ENCODE results near the gene NOP14.

Gene NOP14

GRCh38 chr4:2937986-2938385 lies 25.2 kb downstream of the NOP14 start:
- TF ChIP-seq TAF1 (IDR thresholded peaks at IDR 0.05; ENCODE audit: low read depth, low read length) (no peak), SPI1 (IDR thresholded peaks at IDR 0.05; ENCODE audit: low read depth, low read length) (no peak), POLR2A (IDR thresholded peaks at IDR 0.05; ENCODE audit: low read depth, low read length) (no peak; the same call in 1 of the 2 replicates), POU2F2 (IDR thresholded peaks at IDR 0.05; ENCODE audit: low read depth, low read length) (no peak), POLR2AphosphoS5 (IDR thresholded peaks at IDR 0.05; ENCODE audit: low read depth, low read length) (no peak), PAX5 (IDR thresholded peaks at IDR 0.05; ENCODE audit: insufficient read depth, low read length, severe bottlenecking) (no peak)
- DNase-seq (ENCODE audit: insufficient read length, low spot score) (no peak), FAIRE-seq (no peak)

- TF ChIP-seq SPI1 (IDR thresholded peaks at IDR 0.05; ENCODE audit: low read depth, low read length) (0 out of 2 replicates have a peak, but pooled peaks have one; percentile 6), POLR2AphosphoS5 (IDR thresholded peaks at IDR 0.05; ENCODE audit: low read depth, low read length) (peak; percentile 70), TAF1 (IDR thresholded peaks at IDR 0.05; ENCODE audit: low read depth, low read length) (no peak), POU2F2 (IDR thresholded peaks at IDR 0.05; ENCODE audit: low read depth, low read length) (peak; percentile 78)
- DNase-seq (ENCODE audit: insufficient read length, low spot score): no peak
- FAIRE-seq: no peak
Measured at GRCh38 chr4:2937146-2937857, 25.9 kb downstream of the NOP14 start.

- FAIRE-seq (peak; percentile 23), DNase-seq (ENCODE audit: insufficient read length, low spot score) (no peak)
- TF ChIP-seq POLR2A (IDR thresholded peaks at IDR 0.05; ENCODE audit: low read depth, low read length) (no peak), TAF1 (IDR thresholded peaks at IDR 0.05; ENCODE audit: low read depth, low read length) (no peak), PAX5 (IDR thresholded peaks at IDR 0.05; ENCODE audit: insufficient read depth, low read length, severe bottlenecking) (no peak), SPI1 (IDR thresholded peaks at IDR 0.05; ENCODE audit: low read depth, low read length) (no peak), POLR2AphosphoS5 (IDR thresholded peaks at IDR 0.05; ENCODE audit: low read depth, low read length) (no peak; the same call in 1 of the 2 replicates), POU2F2 (IDR thresholded peaks at IDR 0.05; ENCODE audit: low read depth, low read length) (no peak)
Measured at GRCh38 chr4:2936773-2937145, 26.4 kb downstream of the NOP14 start.

- DNase-seq (ENCODE audit: insufficient read length, low spot score) (no peak), FAIRE-seq (peak; percentile 59)
- TF ChIP-seq POLR2AphosphoS5 (IDR thresholded peaks at IDR 0.05; ENCODE audit: low read depth, low read length): peak; percentile 73
- TF ChIP-seq POU2F2 (IDR thresholded peaks at IDR 0.05; ENCODE audit: low read depth, low read length): peak; percentile 70
- no peak for TF ChIP-seq SPI1 (IDR thresholded peaks at IDR 0.05; ENCODE audit: low read depth, low read length)
- TF ChIP-seq POLR2A (IDR thresholded peaks at IDR 0.05; ENCODE audit: low read depth, low read length): peak; percentile 89
- peak; percentile 43; the same call in 1 of the 2 replicates for TF ChIP-seq TAF1 (IDR thresholded peaks at IDR 0.05; ENCODE audit: low read depth, low read length)
- TF ChIP-seq PAX5 (IDR thresholded peaks at IDR 0.05; ENCODE audit: insufficient read depth, low read length, severe bottlenecking): no peak
Measured at GRCh38 chr4:2935762-2936743, 27.2 kb downstream of the NOP14 start.

- TF ChIP-seq SPI1 (IDR thresholded peaks at IDR 0.05; ENCODE audit: low read depth, low read length) (no peak), TAF1 (IDR thresholded peaks at IDR 0.05; ENCODE audit: low read depth, low read length) (peak; percentile 90), PAX5 (IDR thresholded peaks at IDR 0.05; ENCODE audit: insufficient read depth, low read length, severe bottlenecking) (peak; percentile 38), POU2F2 (IDR thresholded peaks at IDR 0.05; ENCODE audit: low read depth, low read length) (peak; percentile 60; the same call in 1 of the 2 replicates), POLR2A (IDR thresholded peaks at IDR 0.05; ENCODE audit: low read depth, low read length) (peak; percentile 93), POLR2AphosphoS5 (IDR thresholded peaks at IDR 0.05; ENCODE audit: low read depth, low read length) (peak; percentile 93)
- FAIRE-seq (peak; percentile 100), DNase-seq (ENCODE audit: insufficient read length, low spot score) (peak; percentile 93)
Measured at GRCh38 chr4:2934813-2935761, 28.1 kb downstream of the NOP14 start.

GRCh38 chr4:2934077-2934812 lies 29.0 kb downstream of the NOP14 start:
- FAIRE-seq: no peak
- TF ChIP-seq POU2F2 (IDR thresholded peaks at IDR 0.05; ENCODE audit: low read depth, low read length): no peak
- no peak for TF ChIP-seq POLR2AphosphoS5 (IDR thresholded peaks at IDR 0.05; ENCODE audit: low read depth, low read length)
- no peak for TF ChIP-seq SPI1 (IDR thresholded peaks at IDR 0.05; ENCODE audit: low read depth, low read length)
- TF ChIP-seq POLR2A (IDR thresholded peaks at IDR 0.05; ENCODE audit: low read depth, low read length): no peak
- no peak for TF ChIP-seq PAX5 (IDR thresholded peaks at IDR 0.05; ENCODE audit: insufficient read depth, low read length, severe bottlenecking)
- TF ChIP-seq TAF1 (IDR thresholded peaks at IDR 0.05; ENCODE audit: low read depth, low read length): no peak
- no peak for DNase-seq (ENCODE audit: insufficient read length, low spot score)

GRCh38 chr4:2933566-2934076 lies 29.6 kb downstream of the NOP14 start:
- TF ChIP-seq POLR2A (IDR thresholded peaks at IDR 0.05; ENCODE audit: low read depth, low read length): no peak
- TF ChIP-seq TAF1 (IDR thresholded peaks at IDR 0.05; ENCODE audit: low read depth, low read length): no peak
- FAIRE-seq (no peak), DNase-seq (ENCODE audit: insufficient read length, low spot score) (no peak)

All from GM12891 (cell line).